ENCODE measurements around the gene NUAK1. TPM values are rescaled to one million over a fixed set of nuclear protein-coding genes. Genes with fewer than 3 reads are reported as not detected.

The NUAK1 gene
- polyA plus RNA-seq, 1 donor from 2014 or later: 8.3 TPM

DNA sequence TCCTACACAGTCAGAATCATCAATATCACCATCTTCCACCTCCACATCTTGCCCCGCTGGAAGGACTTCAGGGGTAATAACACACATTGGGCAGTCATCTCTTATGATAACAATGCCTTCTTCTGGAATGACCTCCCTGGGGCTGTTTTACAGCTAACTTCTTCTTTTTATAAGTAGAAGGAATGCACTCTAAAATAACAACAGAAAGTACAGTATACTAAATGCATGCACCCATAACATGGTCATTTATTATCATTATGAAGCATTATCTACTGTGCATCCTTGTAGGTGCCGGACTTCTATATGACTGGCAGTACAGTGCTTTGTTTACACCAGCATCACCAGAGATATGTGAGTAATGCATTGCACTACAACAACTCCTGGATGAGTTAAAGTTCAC lies 19.0 kb upstream of the NUAK1 start:
- H3K4me3 ChIP-seq (ENCODE audit: low read length): no peak overlapping the region
- no peak overlapping the region for H2AFZ ChIP-seq (ENCODE audit: low read depth, low read length)
- TF ChIP-seq EP300 (conservative IDR thresholded peaks at IDR 0.05; ENCODE audit: poor library complexity, severe bottlenecking) (no peak), MXI1 (conservative IDR thresholded peaks at IDR 0.05; ENCODE audit: poor library complexity, severe bottlenecking) (no peak), SMC3 (conservative IDR thresholded peaks at IDR 0.05; ENCODE audit: poor library complexity) (no peak), RAD21 (conservative IDR thresholded peaks at IDR 0.05) (no peak), POLR2AphosphoS5 (IDR thresholded peaks at IDR 0.05) (no peak), EZH2 (IDR thresholded peaks at IDR 0.05; ENCODE audit: borderline replicate concordance, insufficient read depth, low read length, poor library complexity, severe bottlenecking) (no peak), TAF1 (IDR thresholded peaks at IDR 0.05; ENCODE audit: low read depth) (no peak)
- TF ChIP-seq, protein P1, sequence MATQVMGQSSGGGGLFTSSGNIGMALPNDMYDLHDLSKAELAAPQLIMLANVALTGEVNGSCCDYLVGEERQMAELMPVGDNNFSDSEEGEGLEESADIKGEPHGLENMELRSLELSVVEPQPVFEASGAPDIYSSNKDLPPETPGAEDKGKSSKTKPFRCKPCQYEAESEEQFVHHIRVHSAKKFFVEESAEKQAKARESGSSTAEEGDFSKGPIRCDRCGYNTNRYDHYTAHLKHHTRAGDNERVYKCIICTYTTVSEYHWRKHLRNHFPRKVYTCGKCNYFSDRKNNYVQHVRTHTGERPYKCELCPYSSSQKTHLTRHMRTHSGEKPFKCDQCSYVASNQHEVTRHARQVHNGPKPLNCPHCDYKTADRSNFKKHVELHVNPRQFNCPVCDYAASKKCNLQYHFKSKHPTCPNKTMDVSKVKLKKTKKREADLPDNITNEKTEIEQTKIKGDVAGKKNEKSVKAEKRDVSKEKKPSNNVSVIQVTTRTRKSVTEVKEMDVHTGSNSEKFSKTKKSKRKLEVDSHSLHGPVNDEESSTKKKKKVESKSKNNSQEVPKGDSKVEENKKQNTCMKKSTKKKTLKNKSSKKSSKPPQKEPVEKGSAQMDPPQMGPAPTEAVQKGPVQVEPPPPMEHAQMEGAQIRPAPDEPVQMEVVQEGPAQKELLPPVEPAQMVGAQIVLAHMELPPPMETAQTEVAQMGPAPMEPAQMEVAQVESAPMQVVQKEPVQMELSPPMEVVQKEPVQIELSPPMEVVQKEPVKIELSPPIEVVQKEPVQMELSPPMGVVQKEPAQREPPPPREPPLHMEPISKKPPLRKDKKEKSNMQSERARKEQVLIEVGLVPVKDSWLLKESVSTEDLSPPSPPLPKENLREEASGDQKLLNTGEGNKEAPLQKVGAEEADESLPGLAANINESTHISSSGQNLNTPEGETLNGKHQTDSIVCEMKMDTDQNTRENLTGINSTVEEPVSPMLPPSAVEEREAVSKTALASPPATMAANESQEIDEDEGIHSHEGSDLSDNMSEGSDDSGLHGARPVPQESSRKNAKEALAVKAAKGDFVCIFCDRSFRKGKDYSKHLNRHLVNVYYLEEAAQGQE (IDR thresholded peaks at IDR 0.05; ENCODE audit: borderline replicate concordance): no peak
- TF ChIP-seq, protein P2, sequence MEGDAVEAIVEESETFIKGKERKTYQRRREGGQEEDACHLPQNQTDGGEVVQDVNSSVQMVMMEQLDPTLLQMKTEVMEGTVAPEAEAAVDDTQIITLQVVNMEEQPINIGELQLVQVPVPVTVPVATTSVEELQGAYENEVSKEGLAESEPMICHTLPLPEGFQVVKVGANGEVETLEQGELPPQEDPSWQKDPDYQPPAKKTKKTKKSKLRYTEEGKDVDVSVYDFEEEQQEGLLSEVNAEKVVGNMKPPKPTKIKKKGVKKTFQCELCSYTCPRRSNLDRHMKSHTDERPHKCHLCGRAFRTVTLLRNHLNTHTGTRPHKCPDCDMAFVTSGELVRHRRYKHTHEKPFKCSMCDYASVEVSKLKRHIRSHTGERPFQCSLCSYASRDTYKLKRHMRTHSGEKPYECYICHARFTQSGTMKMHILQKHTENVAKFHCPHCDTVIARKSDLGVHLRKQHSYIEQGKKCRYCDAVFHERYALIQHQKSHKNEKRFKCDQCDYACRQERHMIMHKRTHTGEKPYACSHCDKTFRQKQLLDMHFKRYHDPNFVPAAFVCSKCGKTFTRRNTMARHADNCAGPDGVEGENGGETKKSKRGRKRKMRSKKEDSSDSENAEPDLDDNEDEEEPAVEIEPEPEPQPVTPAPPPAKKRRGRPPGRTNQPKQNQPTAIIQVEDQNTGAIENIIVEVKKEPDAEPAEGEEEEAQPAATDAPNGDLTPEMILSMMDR (IDR thresholded peaks at IDR 0.05; ENCODE audit: poor library complexity, severe bottlenecking): no peak
- H3K27ac ChIP-seq (ENCODE audit: low read length): no peak overlapping the region
- H4K20me1 ChIP-seq (ENCODE audit: insufficient read depth): no peaks in the 10 kb centered on the region
- no peaks in the 10 kb centered on the region for H3K36me3 ChIP-seq (ENCODE audit: insufficient read depth, low read length)
- no peak overlapping the region for H3K9ac ChIP-seq (ENCODE audit: low read length)
- H3F3A ChIP-seq (ENCODE audit: insufficient read depth, low read length, poor library complexity, severe bottlenecking): no peaks in the 10 kb centered on the region
- no peaks in the 10 kb centered on the region for H3K9me2 ChIP-seq (ENCODE audit: insufficient read depth, low read length)
- no peak overlapping the region for H3K4me2 ChIP-seq (ENCODE audit: low read length)
- H3K27me3 ChIP-seq (ENCODE audit: insufficient read depth, low read depth, low read length): no peaks in the 10 kb centered on the region
- no peaks in the 10 kb centered on the region for H3K79me2 ChIP-seq (replicated peaks; ENCODE audit: insufficient read depth, low read length)
- no peaks in the 10 kb centered on the region for H3K9me3 ChIP-seq (ENCODE audit: low read length)

DNA sequence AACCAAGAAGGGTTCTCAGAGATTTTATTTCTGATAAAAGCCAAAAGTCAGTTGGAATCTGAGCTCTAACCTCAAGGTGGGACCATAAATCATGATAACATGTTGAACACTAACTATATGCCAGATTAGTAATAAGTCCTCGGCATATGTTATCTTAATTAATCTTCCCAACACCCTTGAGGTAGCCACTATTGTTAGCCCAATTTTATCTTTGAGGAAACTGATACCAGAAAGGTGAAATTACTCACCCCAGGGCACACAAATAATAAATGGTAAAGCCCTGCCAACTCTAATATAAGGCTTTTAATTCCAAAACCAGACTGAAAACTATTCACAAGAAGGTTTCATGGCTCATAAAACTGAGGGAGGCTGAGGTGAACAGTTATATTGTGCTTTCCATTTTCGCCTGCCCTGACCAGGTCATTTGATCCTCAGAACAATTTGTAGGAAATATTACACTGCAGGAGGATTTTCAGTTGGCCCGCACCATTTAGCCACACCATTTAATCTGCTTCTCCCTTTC lies 16.1 kb upstream of the NUAK1 start:
- Histone ChIP-seq H3K9ac (ENCODE audit: low read length) (no peak overlapping the region), H3K4me2 (ENCODE audit: low read length) (no peak overlapping the region), H3F3A (ENCODE audit: insufficient read depth, low read length, poor library complexity, severe bottlenecking) (no peaks in the 10 kb centered on the region), H3K9me3 (ENCODE audit: low read length) (no peaks in the 10 kb centered on the region), H4K20me1 (ENCODE audit: insufficient read depth) (no peaks in the 10 kb centered on the region), H3K4me3 (ENCODE audit: low read length) (no peak overlapping the region), H3K36me3 (ENCODE audit: insufficient read depth, low read length) (no peaks in the 10 kb centered on the region), H3K27me3 (ENCODE audit: insufficient read depth, low read depth, low read length) (no peaks in the 10 kb centered on the region), H2AFZ (ENCODE audit: low read depth, low read length) (no peak overlapping the region), H3K27ac (ENCODE audit: low read length) (no peak overlapping the region), H3K9me2 (ENCODE audit: insufficient read depth, low read length) (no peaks in the 10 kb centered on the region), H3K79me2 (replicated peaks; ENCODE audit: insufficient read depth, low read length) (no peaks in the 10 kb centered on the region)
- TF ChIP-seq, protein P1 (IDR thresholded peaks at IDR 0.05; ENCODE audit: borderline replicate concordance): no peak
- no peak for TF ChIP-seq MXI1 (conservative IDR thresholded peaks at IDR 0.05; ENCODE audit: poor library complexity, severe bottlenecking)
- no peak for TF ChIP-seq TAF1 (IDR thresholded peaks at IDR 0.05; ENCODE audit: low read depth)
- no peak for TF ChIP-seq POLR2AphosphoS5 (IDR thresholded peaks at IDR 0.05)
- no peak for TF ChIP-seq SMC3 (conservative IDR thresholded peaks at IDR 0.05; ENCODE audit: poor library complexity)
- TF ChIP-seq, protein P2 (IDR thresholded peaks at IDR 0.05; ENCODE audit: poor library complexity, severe bottlenecking): no peak
- no peak for TF ChIP-seq EZH2 (IDR thresholded peaks at IDR 0.05; ENCODE audit: borderline replicate concordance, insufficient read depth, low read length, poor library complexity, severe bottlenecking)
- no peak for TF ChIP-seq EP300 (conservative IDR thresholded peaks at IDR 0.05; ENCODE audit: poor library complexity, severe bottlenecking)
- TF ChIP-seq RAD21 (conservative IDR thresholded peaks at IDR 0.05): no peak
